HepG2 (cell line): ENCODE data around the gene AGXT. TPM values are rescaled to one million over a fixed set of nuclear protein-coding genes. Genes with fewer than 3 reads are reported as not detected.

Experiments used
- ARID2 ChIP-seq: sonication (generic); formaldehyde crosslinking; IDR thresholded peaks from 2 replicates; pipeline ENCODE4 v1.8.1; 2022; ENCODE audit warnings: mild to moderate bottlenecking, missing genetic modification reagents, borderline replicate concordance
- BHLHE40 ChIP-seq: IDR thresholded peaks from 2 replicates; pipeline ENCODE4 v1.6.1; 2011; ENCODE audit warnings: low read length, improper control_type of control experiment
- BRD4 ChIP-seq: sonication (generic); formaldehyde crosslinking; IDR thresholded peaks from 2 replicates; pipeline ENCODE4 v1.4.0; 2020; ENCODE audit warnings: missing genetic modification reagents
- DMAP1 ChIP-seq: IDR thresholded peaks from 2 replicates; pipeline ENCODE4 v1.6.1; 2016
- FOXA1 ChIP-seq, 2 experiments: fragments of 450-650 bp in 1 of 2; sonication (generic) in 1 of 2; formaldehyde crosslinking in 1 of 2; IDR thresholded peaks; 2 replicates each; pipeline versions ENCODE4 v1.4.0 to v1.6.1; 2016 to 2020; ENCODE audit warnings: missing genetic modification reagents in 1 of 2
- HNRNPLL ChIP-seq: fragments of 200-400 bp; formaldehyde crosslinking; IDR thresholded peaks from 2 replicates; pipeline ENCODE4 v1.6.1; 2017; ENCODE audit warnings: mild to moderate bottlenecking, low read depth, low read length; ENCODE audit not compliant: poor library complexity, severe bottlenecking
- MBNL3 ChIP-seq: fragments of 250-450 bp; sonication (Bioruptor Pico); conservative IDR thresholded peaks from 2 replicates; pipeline ENCODE4 v1.8.0; 2022; ENCODE audit warnings: mild to moderate bottlenecking, inconsistent platforms
- MIER2 ChIP-seq: IDR thresholded peaks from 2 replicates; pipeline ENCODE4 v1.6.1; 2016; ENCODE audit warnings: missing biosample characterization, missing genetic modification reagents
- NPAS2 ChIP-seq: sonication (generic); formaldehyde crosslinking; IDR thresholded peaks from 2 replicates; pipeline ENCODE4 v1.8.0; 2022; ENCODE audit warnings: mild to moderate bottlenecking, missing genetic modification reagents, borderline replicate concordance
- POGZ ChIP-seq: sonication (generic); formaldehyde crosslinking; IDR thresholded peaks from 2 replicates; pipeline ENCODE4 v1.4.0; 2020; ENCODE audit warnings: mild to moderate bottlenecking, missing genetic modification reagents
- RXRB ChIP-seq: IDR thresholded peaks from 2 replicates; pipeline ENCODE4 v1.6.1; 2016; ENCODE audit warnings: borderline replicate concordance, missing genetic modification reagents, missing compliant biosample characterization
- XRCC5 ChIP-seq: fragments of 200-400 bp; formaldehyde crosslinking; optimal IDR thresholded peaks from 2 replicates; pipeline ENCODE3; 2017; ENCODE audit warnings: mild to moderate bottlenecking, low read length
- ZKSCAN8 ChIP-seq: IDR thresholded peaks from 2 replicates; pipeline ENCODE4 v1.6.1; 2016; ENCODE audit warnings: borderline replicate concordance, missing genetic modification reagents, missing compliant biosample characterization
- ZNF431 ChIP-seq: sonication (generic); formaldehyde crosslinking; IDR thresholded peaks from 2 replicates; pipeline ENCODE4 v1.9.0; 2022; ENCODE audit warnings: missing genetic modification reagents, low read depth, mild to moderate bottlenecking, borderline replicate concordance
- ZNF451 ChIP-seq: sonication (generic); formaldehyde crosslinking; IDR thresholded peaks from 2 replicates; pipeline ENCODE4 v1.5.0; 2020; ENCODE audit warnings: mild to moderate bottlenecking, missing genetic modification reagents
- ZNF879 ChIP-seq: sonication (generic); formaldehyde crosslinking; IDR thresholded peaks from 2 replicates; pipeline ENCODE4 v1.8.1; 2023; ENCODE audit warnings: missing genetic modification reagents
- polyA plus RNA-seq, 8 experiments: library from polyadenylated mRNA; depleted of rRNA in 3 of 8; stranded (reverse) in 7 of 8; unstranded in 1 of 8; fragments of >200 nt; fragmentation: Illumina TruSeq in 4 of 8; extraction: Trizol in 4 of 8; gene quantifications; 2 replicates each; pipeline versions ENCODE4 v1.2.1 to v1.2.3, GENCODE V29; 2011 to 2016; ENCODE audit warnings: low read depth in 4 of 8, missing spikeins in 1 of 8, mixed read lengths in 1 of 8; ENCODE audit not compliant: insufficient read depth in 1 of 8
- total RNA-seq, 5 experiments: library from RNA; depleted of rRNA; stranded (reverse); fragments of >200 nt; fragmentation: Illumina TruSeq; extraction: Trizol; gene quantifications; 2 replicates each; pipeline ENCODE4 v1.2.3, GENCODE V29; 2016; ENCODE audit warnings: low read depth in 1 of 5
- TF ChIP-seq, protein P1 (sequence below): sonication (generic); formaldehyde crosslinking; IDR thresholded peaks from 2 replicates; pipeline ENCODE4 v1.5.1; 2020; ENCODE audit warnings: missing genetic modification reagents, mild to moderate bottlenecking, borderline replicate concordance
- TF ChIP-seq, protein P2 (sequence below), 2 experiments: sonication (generic) in 1 of 2; formaldehyde crosslinking in 1 of 2; IDR thresholded peaks; 2 replicates each; pipeline versions ENCODE4 v1.4.0 to v1.6.1; 2018 to 2020; ENCODE audit warnings: missing genetic modification reagents in 2 of 2, borderline replicate concordance in 1 of 2, low read depth in 1 of 2, mild to moderate bottlenecking in 1 of 2, missing biosample characterization in 1 of 2

AGXT gene
- total and polyA plus RNA-seq, 2 of the 13 experiments (the other 11 are each of a cell fraction or from before 2014, with no cell fraction given) = 41.9 to 96.1 TPM

DNA sequence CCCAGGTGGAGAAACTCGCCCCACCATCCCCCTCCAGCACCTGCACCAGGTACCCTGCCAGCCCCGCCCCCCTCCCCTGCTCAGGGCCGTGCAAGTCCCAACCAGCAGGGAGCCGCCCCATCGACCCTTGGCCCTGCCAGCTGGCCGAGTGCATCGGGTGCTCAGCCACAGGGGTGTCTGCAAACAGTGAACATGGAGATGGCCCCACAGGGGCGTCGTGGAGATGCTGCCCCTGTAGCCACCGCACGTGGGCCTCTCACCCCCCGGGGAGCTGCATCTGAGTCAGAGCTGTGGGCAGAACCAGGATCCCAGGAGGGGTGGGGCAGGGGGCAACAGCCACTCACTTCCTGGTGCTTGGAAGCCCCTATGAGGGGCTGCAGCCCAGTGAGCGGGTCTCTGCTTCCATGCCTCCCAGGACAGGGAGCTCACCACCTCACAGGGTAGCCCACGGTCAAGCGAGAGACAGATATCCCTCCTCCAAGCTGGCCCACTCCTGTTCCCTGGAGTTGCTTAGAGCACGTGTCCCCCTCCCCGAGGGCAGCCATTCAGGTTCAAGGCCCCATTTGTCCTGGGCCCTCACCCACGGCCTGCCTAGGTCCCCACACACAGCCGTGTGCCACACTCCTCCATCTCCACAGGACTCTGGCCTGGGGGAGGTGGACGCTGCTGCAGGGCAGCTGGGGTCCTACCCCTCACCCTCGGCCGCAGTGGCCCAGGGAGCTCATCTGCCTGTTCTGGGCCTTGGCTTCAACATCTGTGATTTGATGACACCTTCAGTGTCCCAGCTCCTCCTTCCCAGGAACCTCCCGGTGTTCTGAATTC is 28.5 kb downstream of the AGXT start (continued):
- no peak for TF ChIP-seq ZNF879 (CRISPR knock-in tag)
- TF ChIP-seq ZNF431 (CRISPR knock-in tag) = no peak
- TF ChIP-seq ZKSCAN8 (CRISPR knock-in tag) = no peak
- no peak; the same call in 1 of the 2 replicates for TF ChIP-seq POGZ (CRISPR knock-in tag)
- TF ChIP-seq RXRB (CRISPR knock-in tag) = peak; percentile 61; the same call in 1 of the 2 replicates
- TF ChIP-seq BRD4 (CRISPR knock-in tag) = no peak; the same call in 1 of the 2 replicates
- TF ChIP-seq HNRNPLL = peak; percentile 16
- no peak for TF ChIP-seq MIER2 (CRISPR knock-in tag)
- TF ChIP-seq XRCC5 = no peak
- TF ChIP-seq, protein P1, sequence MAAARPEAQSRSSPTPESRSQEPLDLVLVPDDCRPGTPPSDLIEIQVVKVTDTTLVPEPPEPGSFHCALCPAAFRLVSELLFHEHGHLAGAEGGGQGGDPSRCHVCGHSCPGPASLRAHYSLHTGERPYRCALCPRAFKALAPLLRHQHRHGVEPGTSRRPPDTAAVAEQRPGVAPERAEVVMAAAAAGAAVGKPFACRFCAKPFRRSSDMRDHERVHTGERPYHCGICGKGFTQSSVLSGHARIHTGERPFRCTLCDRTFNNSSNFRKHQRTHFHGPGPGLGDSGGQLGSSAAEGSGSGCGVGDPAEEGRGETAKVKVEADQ = 0 out of 2 replicates have a peak, but pooled peaks have one; percentile 38
- no peak for TF ChIP-seq DMAP1 (CRISPR knock-in tag)
- TF ChIP-seq MBNL3 = no peak
- TF ChIP-seq ZNF451 (CRISPR knock-in tag) = no peak; the same call in none of the 2 replicates
- TF ChIP-seq FOXA1 (IDR thresholded peaks at IDR 0.05) = no peak
- TF ChIP-seq FOXA1 (CRISPR knock-in tag; IDR thresholded peaks at IDR 0.05) = no peak
- TF ChIP-seq, protein P2, sequence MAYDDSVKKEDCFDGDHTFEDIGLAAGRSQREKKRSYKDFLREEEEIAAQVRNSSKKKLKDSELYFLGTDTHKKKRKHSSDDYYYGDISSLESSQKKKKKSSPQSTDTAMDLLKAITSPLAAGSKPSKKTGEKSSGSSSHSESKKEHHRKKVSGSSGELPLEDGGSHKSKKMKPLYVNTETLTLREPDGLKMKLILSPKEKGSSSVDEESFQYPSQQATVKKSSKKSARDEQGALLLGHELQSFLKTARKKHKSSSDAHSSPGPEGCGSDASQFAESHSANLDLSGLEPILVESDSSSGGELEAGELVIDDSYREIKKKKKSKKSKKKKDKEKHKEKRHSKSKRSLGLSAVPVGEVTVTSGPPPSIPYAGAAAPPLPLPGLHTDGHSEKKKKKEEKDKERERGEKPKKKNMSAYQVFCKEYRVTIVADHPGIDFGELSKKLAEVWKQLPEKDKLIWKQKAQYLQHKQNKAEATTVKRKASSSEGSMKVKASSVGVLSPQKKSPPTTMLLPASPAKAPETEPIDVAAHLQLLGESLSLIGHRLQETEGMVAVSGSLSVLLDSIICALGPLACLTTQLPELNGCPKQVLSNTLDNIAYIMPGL (CRISPR knock-in tag; IDR thresholded peaks at IDR 0.05; ENCODE audit: borderline replicate concordance in 1 of 2, low read depth in 1 of 2) = peak in 1 of 2 experiments; percentile 58; a peak in 2 of 4 replicates
- 0 out of 2 replicates have a peak, but pooled peaks have one; percentile 20 for TF ChIP-seq NPAS2 (CRISPR knock-in tag)
- peak; percentile 66 for TF ChIP-seq BHLHE40
- TF ChIP-seq ARID2 (CRISPR knock-in tag) = no peak
